ENCODE data around the gene PDE7B. TPM values are rescaled to one million over a fixed set of nuclear protein-coding genes. Genes with fewer than 3 reads are reported as not detected.

PDE7B gene
- 12.6 TPM for total RNA-seq
- long read RNA-seq, full-length matches to known transcripts: 16 of 20 reads
- long read RNA-seq, partial matches to known transcripts: 1 of 20 reads
- long read RNA-seq, other reads (novel, unspliced or antisense): 3 of 20 reads

DNA sequence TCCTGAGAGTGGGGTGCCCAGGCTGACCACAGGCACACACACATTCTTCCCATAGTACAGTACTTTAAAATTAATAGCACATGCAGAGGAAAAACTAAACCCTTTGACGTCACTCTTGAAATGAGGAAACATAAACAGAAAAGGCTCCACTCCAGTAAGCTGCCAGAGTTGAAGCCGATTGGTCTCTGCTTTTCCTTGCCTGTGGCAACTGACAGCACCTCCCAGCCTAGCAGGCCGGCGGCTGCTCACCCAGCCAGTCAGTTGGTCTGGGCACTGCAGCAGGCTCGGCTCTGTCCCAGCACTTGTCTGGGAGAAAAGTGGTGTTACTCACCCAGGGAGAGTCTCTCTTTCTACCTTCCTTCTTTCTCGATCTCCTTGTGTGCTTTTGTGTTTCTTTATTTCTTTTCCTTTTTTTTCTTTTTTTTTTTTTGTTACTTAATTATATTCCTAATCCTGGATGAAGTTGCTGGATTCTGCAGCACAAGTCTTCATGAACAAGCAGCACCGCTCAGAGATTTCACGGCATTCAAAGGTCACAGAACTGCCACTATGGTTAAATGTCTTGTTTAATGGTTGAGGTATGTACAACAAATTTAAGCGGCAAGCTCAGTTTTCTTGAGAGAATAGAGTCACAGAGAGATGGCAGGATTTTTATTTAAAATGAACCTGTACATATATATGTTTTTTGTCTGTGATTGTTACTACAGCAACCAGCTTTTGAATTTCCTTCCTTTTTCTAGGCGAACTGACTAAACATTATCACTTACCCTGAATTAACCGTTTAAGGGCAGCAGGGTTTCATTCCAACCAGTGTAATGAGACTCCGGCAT, at the start of gene PDE7B:
Gene PDE7B, plus strand, starts transcription at position 260 of the 830 bp plus-strand sequence.
- TF ChIP-seq, protein P1, sequence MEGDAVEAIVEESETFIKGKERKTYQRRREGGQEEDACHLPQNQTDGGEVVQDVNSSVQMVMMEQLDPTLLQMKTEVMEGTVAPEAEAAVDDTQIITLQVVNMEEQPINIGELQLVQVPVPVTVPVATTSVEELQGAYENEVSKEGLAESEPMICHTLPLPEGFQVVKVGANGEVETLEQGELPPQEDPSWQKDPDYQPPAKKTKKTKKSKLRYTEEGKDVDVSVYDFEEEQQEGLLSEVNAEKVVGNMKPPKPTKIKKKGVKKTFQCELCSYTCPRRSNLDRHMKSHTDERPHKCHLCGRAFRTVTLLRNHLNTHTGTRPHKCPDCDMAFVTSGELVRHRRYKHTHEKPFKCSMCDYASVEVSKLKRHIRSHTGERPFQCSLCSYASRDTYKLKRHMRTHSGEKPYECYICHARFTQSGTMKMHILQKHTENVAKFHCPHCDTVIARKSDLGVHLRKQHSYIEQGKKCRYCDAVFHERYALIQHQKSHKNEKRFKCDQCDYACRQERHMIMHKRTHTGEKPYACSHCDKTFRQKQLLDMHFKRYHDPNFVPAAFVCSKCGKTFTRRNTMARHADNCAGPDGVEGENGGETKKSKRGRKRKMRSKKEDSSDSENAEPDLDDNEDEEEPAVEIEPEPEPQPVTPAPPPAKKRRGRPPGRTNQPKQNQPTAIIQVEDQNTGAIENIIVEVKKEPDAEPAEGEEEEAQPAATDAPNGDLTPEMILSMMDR (IDR thresholded peaks at IDR 0.05; ENCODE audit: borderline replicate concordance): no peak
- intact Hi-C loops (cut with micrococcal nuclease): no loop called here
- Histone ChIP-seq H3K4me3 (peak within 1 kb of the TSS; percentile 67), H3K36me3 (no peaks in the 10 kb centered on the region), H3K27ac (replicated peaks) (peak within 1 kb of the TSS; percentile 81), H3K9me3 (replicated peaks) (peaks cover 2% of the 10 kb centered on the region), H3K27me3 (ENCODE audit: low read depth) (no peaks in the 10 kb centered on the region), H3K4me1 (peaks cover 32% of the 10 kb centered on the region)
- DNase-seq: peak; percentile 75

DNA sequence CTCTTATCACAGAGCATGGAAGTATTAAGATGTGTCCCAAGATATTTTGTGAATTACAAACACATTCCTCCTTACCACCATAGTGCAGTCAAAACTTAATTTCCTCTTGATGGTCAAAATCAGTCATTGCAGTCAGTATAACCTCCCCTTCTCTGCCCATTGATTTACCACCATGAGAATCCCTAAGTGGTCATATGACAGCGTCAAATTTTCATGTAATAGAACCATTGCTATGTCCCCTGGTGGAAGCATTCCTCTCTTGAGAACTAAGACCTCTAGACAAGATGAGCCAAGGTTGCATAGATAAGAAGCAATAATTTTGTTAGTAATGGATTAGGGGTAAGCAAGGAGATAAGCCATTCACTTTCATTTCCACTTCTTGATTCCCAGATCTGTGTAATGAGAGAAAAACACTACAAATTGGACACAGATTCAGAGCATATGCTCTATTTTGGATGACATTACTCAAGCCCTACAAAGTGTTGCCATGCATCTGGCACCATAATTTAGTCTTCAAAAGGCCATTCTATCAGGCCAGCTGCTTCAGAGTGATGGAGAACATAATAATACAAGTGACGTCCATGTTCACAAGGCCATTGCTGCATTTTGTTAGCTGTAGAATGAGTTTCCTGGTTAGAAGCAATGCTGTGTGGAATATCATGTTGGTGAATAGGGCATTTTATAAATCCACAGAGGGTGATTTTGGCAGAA, 49.6 kb upstream of the PDE7B start:
- Histone ChIP-seq H3K4me3 (no peak overlapping the region), H3K36me3 (no peaks in the 10 kb centered on the region), H3K27ac (replicated peaks) (no peak overlapping the region), H3K27me3 (ENCODE audit: low read depth) (no peaks in the 10 kb centered on the region), H3K9me3 (replicated peaks) (no peaks in the 10 kb centered on the region), H3K4me1 (no peaks in the 10 kb centered on the region)
- TF ChIP-seq, protein P1 (IDR thresholded peaks at IDR 0.05; ENCODE audit: borderline replicate concordance): no peak
- intact Hi-C loops (cut with micrococcal nuclease): no loop called here
- DNase-seq: no peak

DNA sequence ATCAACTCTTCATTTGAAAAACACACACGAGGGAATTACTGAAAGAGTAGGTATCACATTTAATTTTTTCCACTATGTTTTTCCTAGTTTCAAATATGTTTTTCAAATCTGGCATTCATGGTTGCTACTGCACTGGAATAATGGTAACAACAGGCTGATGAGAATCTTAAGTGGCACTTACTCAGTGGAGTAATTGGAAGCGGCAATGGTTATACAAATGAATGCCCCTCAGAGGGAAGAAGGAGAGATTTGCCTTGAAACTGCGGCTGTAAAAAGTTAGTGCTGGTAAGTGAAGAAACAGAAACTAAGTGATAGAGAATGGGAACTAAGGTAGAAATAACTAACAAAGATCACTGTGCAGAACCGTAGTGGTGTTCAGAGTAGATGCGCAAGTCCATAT, 41.0 kb upstream of the PDE7B start:
- Histone ChIP-seq H3K36me3 (no peaks in the 10 kb centered on the region), H3K4me3 (no peak overlapping the region), H3K4me1 (peaks cover 20% of the 10 kb centered on the region), H3K27me3 (ENCODE audit: low read depth) (no peaks in the 10 kb centered on the region), H3K27ac (replicated peaks) (peak overlapping the region; percentile 59), H3K9me3 (replicated peaks) (peaks cover 10% of the 10 kb centered on the region)
- DNase-seq: no peak
- TF ChIP-seq, protein P1 (IDR thresholded peaks at IDR 0.05; ENCODE audit: borderline replicate concordance): no peak
- intact Hi-C loops (cut with micrococcal nuclease): no loop called here

DNA sequence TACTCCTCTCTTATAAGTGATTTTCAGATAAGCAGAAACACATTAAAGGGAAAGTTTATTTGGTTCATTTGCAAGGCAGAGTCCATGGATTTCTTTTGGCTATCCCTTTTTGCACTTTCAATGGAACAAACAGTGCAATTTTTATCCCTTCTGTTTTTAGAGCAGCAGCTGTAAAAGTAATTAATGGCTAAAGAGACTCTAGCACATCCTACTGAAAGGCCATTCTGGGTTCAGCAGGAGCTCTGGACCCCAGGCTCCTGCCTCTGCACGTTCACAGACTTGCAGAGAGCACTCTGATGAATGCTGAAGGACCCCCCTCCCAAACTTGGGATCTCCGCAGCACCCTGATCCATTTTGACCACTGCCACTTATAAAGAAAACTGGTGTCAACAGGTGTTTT, 40.3 kb upstream of the PDE7B start:
- Histone ChIP-seq H3K27ac (replicated peaks) (peak overlapping the region; percentile 59), H3K36me3 (no peaks in the 10 kb centered on the region), H3K4me3 (no peak overlapping the region), H3K9me3 (replicated peaks) (peaks cover 10% of the 10 kb centered on the region), H3K27me3 (ENCODE audit: low read depth) (no peaks in the 10 kb centered on the region), H3K4me1 (peaks cover 20% of the 10 kb centered on the region)
- no peak for DNase-seq
- TF ChIP-seq, protein P1 (IDR thresholded peaks at IDR 0.05; ENCODE audit: borderline replicate concordance): no peak
- intact Hi-C loops (cut with micrococcal nuclease): no loop called here

DNA sequence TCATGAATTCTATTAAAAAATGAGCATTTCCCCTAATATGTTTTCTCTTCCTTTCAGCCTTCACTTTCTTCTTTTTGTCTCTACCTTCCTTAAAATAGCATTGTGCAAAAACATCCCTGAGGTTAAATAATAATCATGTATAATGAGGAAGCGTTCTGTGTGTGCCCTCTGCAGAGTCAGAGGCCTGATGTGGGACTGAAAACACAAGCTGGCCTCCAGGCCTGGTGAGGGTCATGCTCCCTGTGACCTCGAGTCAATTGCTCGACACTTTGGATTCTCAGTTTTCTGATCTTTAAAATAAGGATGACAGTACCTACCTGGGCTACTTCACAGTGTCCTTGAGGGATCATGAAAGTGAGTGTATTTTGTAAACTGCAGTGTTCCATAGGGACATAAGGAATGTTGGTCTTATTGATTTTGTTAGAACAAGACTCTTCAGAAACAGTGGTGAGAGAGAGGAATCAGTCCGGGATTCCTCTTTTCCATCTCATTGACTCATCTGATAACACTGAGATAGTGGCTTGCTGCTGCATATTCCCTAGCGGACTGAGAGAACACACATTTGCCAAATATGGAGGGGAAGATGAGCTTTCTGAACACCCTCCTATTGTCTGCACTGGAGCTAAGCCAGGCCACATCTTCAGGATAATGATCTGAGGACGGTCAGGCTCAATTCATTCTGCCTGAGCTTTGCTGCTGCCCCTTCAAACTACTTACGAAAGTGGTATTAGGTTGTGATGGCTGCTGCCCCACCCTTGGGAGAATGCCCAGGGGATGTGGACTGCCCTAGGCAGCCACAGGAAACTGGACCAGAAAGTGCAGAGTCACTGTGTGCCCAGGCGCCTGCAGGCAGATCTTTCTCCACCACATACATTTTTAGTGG, 39.6 kb upstream of the PDE7B start:
- H3K27me3 ChIP-seq (ENCODE audit: low read depth): no peaks in the 10 kb centered on the region
- intact Hi-C loops (cut with micrococcal nuclease): no loop called here
- no peak overlapping the region for H3K4me3 ChIP-seq
- peak; percentile 26 for DNase-seq
- peak overlapping the region; percentile 59 for H3K27ac ChIP-seq (replicated peaks)
- TF ChIP-seq, protein P1 (IDR thresholded peaks at IDR 0.05; ENCODE audit: borderline replicate concordance): no peak
- H3K4me1 ChIP-seq: peaks cover 20% of the 10 kb centered on the region
- H3K36me3 ChIP-seq: no peaks in the 10 kb centered on the region
- peaks cover 10% of the 10 kb centered on the region for H3K9me3 ChIP-seq (replicated peaks)

Data from left ventricle myocardium inferior (tissue), 1 donor.